K562 (cell line): ENCODE data around the gene PASD1. TPM values are rescaled to one million over a fixed set of nuclear protein-coding genes. Genes with fewer than 3 reads are reported as not detected.

ENCODE experiments used
- CREB3 ChIP-seq: fragments of 450-650 bp; conservative IDR thresholded peaks from 2 replicates; pipeline ENCODE4 v1.6.1; 2016; ENCODE audit warnings: missing genetic modification characterization, low read depth, mild to moderate bottlenecking, missing compliant biosample characterization, moderate library complexity
- CTCF ChIP-seq, 3 experiments: IDR thresholded peaks in 2 of 3; conservative IDR thresholded peaks in 1 of 3; 2 replicates each; pipeline ENCODE4 v1.5.1; 2011 to 2012; ENCODE audit warnings: low read length in 3 of 3, mild to moderate bottlenecking in 3 of 3, control low read depth in 2 of 3, improper control_type of control experiment in 1 of 3, inconsistent platforms in 1 of 3, low read depth in 1 of 3, mixed read lengths in 1 of 3, moderate library complexity in 1 of 3; ENCODE audit not compliant: insufficient read depth in 2 of 3
- NR2C1 ChIP-seq, 2 experiments: fragments of 450-650 bp; IDR thresholded peaks; 2 replicates each; pipeline ENCODE4 v1.6.1; 2017; ENCODE audit warnings: mild to moderate bottlenecking in 2 of 2, antibody characterized with exemption in 1 of 2, inconsistent platforms in 1 of 2, missing compliant biosample characterization in 1 of 2, missing genetic modification characterization in 1 of 2
- RAD21 ChIP-seq, 2 experiments: fragments of 250-450 bp in 1 of 2; fragments of 450-650 bp in 1 of 2; sonication (Bioruptor Pico) in 1 of 2; formaldehyde crosslinking in 1 of 2; IDR thresholded peaks in 1 of 2; conservative IDR thresholded peaks in 1 of 2; 2 replicates each; pipeline versions ENCODE4 v1.4.0 to v1.8.0; 2020 to 2022; ENCODE audit warnings: mild to moderate bottlenecking in 2 of 2, moderate library complexity in 1 of 2
- REST ChIP-seq, 2 experiments: fragments of 450-650 bp; formaldehyde crosslinking in 1 of 2; IDR thresholded peaks; 2 replicates each; pipeline versions ENCODE4 v1.4.0 to v1.6.1; 2014 to 2020; ENCODE audit warnings: mild to moderate bottlenecking in 2 of 2, borderline replicate concordance in 1 of 2, low read depth in 1 of 2
- STAG1 ChIP-seq: sonication (generic); formaldehyde crosslinking; IDR thresholded peaks from 2 replicates; pipeline ENCODE4 v1.5.0; 2020; ENCODE audit warnings: missing genetic modification reagents, borderline replicate concordance
- polyA plus RNA-seq, 8 experiments: library from polyadenylated mRNA; depleted of rRNA in 4 of 8; stranded (reverse) in 5 of 8; unstranded in 3 of 8; fragments of >200 nt; fragmentation: Nextera tagmentation in 2 of 8; fragmentation: Illumina TruSeq in 1 of 8; extraction: Ambion mirVana in 2 of 8; extraction: Trizol in 1 of 8; gene quantifications; 2 replicates each; pipeline versions ENCODE4 v1.2.1 to v1.2.3, GENCODE V29; 2011 to 2014; ENCODE audit warnings: inconsistent platforms in 1 of 8, missing spikeins in 1 of 8
- total RNA-seq, 7 experiments: library from RNA; depleted of rRNA in 6 of 7; stranded (reverse); fragments of >200 nt in 6 of 7; fragmentation: Illumina TruSeq in 2 of 7; extraction: Trizol in 2 of 7; gene quantifications; 2 replicates each; pipeline versions ENCODE4 v1.2.1 to v1.2.3, GENCODE V29; 2011 to 2021; ENCODE audit warnings: low replicate concordance in 1 of 7

Gene PASD1
- total and polyA plus RNA-seq, 9 of the 15 experiments (the other 6 are each of a cell fraction or from before 2014, with no cell fraction given) = 1.7 to 12.8 (median 9.6) TPM

- TF ChIP-seq CTCF (IDR thresholded peaks at IDR 0.05 in 2 of 3, conservative IDR thresholded peaks at IDR 0.05 in 1 of 3; ENCODE audit: insufficient read depth in 2 of 3, low read depth in 1 of 3, low read length in 3 of 3) (peak; percentile 67 to 74 (median 70)), CREB3 (tag) (no peak), RAD21 (CRISPR knock-in tag; conservative IDR thresholded peaks at IDR 0.05 in 1 of 2, IDR thresholded peaks at IDR 0.05 in 1 of 2) (peak; percentile 40 to 63), REST (IDR thresholded peaks at IDR 0.05; ENCODE audit: borderline replicate concordance) (peak; percentile 24; the same call in 1 of the 2 replicates), REST (CRISPR knock-in tag; IDR thresholded peaks at IDR 0.05; ENCODE audit: low read depth) (no peak), NR2C1 (IDR thresholded peaks at IDR 0.05) (no peak), NR2C1 (tag; IDR thresholded peaks at IDR 0.05) (no peak), STAG1 (peak; percentile 88)
- TF ChIP-seq, all 486 proteins: peak for 6
Measured at GRCh38 chrX:151713849-151714248, 150.4 kb downstream of the PASD1 start (continued).
